NCI-H1092 (cell line): ENCODE measurements around the gene SLC10A7.

Source experiments
- DNase-seq: peaks from one replicate; lab custom pipeline; 2025; lab: John Stamatoyannopoulos, UW

Gene SLC10A7

GRCh38 chr4:146349306-146349705 is 172.4 kb downstream of the SLC10A7 start:
- no peak for DNase-seq

DNA sequence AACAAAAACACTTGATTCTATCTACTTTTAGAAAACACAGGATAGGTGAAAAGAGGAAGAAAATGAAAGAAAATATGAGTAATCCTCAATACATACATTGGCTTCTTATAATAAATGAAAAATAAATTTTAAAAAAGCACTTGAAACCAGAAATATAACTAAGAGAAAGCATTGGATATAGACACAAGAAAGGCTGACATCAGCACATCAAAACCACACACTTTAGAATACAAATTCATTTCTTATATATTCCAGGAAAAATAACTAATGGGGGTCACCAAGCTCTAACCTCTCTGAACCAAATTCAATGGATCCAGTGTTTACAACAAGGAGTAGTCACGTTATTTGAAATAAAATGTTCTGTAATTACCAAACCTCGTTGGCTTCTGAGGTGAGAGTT is 173.9 kb downstream of the SLC10A7 start:
- no peak for DNase-seq

DNA sequence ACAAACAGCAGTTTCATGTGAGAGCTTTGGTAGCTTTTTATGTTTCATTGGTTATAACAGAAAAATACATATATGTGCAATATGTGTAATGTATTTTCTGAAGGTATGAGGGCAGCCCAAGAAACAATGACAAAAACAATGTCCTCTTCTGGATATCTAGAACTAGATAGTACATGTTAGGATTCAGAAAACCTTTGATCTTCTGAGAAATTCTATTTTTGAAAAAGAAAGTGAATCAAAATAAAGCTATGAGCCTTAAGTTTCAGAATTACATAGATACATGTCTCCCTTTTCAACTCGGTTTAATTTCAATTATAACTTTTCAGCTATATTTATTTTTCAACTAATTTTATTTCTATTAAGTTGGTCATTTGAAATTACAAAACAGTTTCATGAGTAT is 175.5 kb downstream of the SLC10A7 start:
- no peak for DNase-seq

GRCh38 chr4:146343776-146344175 is 178.0 kb downstream of the SLC10A7 start:
- DNase-seq, result no peak

DNA sequence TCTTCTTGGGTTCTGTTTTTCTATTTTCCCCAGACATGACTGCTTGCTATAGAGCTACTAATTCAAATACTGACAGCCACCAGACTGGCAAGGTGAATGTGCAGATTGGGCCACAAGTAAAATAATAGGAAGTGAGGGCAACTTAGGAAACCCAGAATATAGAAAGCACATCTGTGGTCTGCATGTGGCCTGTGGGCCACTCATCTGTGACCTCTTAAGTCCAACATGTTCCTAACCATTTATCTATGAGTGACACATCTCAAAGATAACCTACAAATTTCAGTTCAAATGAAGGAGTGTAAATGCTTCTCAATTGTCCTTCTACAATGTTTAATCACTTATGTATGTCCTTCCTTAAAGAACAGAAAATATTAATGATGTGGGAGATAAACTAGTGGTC is 178.5 kb downstream of the SLC10A7 start:
- DNase-seq, result no peak

- DNase-seq, result no peak
Observed at GRCh38 chr4:146342600-146343192, 179.0 kb downstream of the SLC10A7 start.

DNA sequence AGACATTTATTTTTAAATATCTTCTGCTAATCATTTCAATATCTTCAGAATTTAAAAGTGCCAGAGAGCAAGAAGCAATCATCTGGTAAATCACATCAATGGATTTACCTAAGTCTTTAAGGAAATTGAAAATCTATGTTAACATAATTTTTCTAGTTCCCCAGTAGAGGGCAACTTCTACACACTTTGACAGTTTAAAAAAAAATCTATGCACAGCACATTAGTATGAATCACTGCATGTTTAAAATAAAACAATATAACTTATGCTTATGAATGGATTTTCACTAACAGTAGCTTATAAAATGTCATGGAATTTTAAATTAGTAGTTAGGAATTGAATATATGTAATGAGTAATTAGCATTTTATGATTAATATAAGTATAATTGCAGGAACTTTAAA is 180.9 kb downstream of the SLC10A7 start:
- DNase-seq, result no peak

GRCh38 chr4:146338512-146338911 is 183.2 kb downstream of the SLC10A7 start:
- DNase-seq, result no peak

- DNase-seq, result no peak
Observed at GRCh38 chr4:146336410-146336807, 185.3 kb downstream of the SLC10A7 start.

DNA sequence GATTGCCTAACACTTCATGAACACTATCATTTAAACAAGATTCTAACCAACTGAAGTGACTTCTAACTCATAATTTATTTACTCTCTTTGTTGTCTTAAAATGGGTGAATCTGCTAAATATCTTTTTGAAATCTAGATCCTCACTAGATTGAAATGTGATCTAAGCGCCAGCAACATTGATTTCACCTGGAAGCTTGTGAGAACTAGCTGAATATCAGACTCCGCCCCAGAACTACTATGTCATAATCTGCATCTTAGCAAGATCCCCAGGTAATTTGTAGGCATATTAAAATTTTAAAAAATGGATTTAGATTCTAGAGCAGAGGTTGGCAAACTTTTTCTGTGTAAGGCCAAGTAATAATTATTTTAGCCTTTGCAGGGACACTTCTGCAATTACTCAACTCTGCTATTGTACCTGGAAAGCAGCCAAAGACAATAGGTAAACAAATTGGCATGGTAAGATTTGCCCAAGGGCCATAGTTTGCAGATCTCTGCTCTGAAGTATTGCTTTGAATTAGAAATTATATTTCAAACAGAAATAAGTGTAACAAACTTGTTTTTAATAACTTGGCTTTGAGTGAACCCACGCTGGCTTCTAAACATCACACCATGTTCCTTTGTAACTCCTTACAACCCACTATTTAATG is 185.9 kb downstream of the SLC10A7 start:
- DNase-seq, result no peak

- DNase-seq, result no peak
Observed at GRCh38 chr4:146334862-146335449, 186.8 kb downstream of the SLC10A7 start.

- DNase-seq, result no peak
Observed at GRCh38 chr4:146333895-146334262, 187.9 kb downstream of the SLC10A7 start.

- DNase-seq, result no peak
Observed at GRCh38 chr4:146333187-146333894, 188.4 kb downstream of the SLC10A7 start.

DNA sequence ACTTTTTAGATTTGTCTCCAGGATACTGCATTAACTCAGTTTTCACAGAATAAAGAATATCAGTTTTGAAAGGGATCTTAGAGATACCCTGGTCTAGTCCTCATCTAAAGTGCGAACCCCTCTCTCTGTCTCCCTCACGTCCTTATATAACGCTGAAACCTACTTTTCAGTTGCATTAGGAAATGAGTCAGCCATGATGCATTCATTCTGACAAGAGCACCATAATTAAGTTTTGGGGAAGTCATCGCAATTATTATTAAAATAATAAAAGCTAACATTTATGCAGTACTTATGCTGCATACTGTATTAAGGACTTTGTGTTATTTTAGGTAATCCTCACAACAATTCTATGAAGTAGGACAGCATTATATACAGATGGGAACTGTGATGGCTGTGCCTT is 191.3 kb downstream of the SLC10A7 start:
- DNase-seq, result no peak

DNA sequence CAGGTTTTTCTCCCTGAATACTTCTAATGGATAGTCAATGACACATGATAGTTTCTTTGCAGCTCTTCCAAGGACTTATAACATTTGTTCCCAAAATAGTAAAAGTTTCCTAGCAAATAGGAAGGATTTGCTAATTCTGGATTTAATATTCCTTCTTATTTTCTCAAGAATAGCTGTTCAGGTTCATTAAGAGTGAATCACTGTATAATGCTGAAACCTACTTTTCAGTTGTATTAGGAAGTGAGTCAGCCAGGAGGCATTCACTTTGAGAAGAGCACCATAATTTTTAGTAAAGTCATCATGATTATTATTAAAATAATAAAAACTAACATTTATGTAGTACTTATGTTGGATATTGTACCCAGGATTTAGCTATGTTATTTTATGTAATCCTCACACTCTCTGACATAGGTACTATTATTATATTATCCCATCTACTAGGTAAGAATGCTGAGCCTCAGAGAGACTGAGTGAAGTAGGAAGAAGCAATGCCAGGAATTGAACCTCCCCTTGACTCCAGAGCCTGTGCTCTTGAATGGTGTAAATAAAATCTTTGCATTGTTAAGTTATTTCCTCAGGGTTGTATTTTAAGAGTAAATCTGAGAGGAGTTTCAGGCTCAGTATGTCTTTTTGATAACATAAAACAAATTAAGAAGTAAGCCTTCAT is 192.6 kb downstream of the SLC10A7 start:
- no peak for DNase-seq

DNA sequence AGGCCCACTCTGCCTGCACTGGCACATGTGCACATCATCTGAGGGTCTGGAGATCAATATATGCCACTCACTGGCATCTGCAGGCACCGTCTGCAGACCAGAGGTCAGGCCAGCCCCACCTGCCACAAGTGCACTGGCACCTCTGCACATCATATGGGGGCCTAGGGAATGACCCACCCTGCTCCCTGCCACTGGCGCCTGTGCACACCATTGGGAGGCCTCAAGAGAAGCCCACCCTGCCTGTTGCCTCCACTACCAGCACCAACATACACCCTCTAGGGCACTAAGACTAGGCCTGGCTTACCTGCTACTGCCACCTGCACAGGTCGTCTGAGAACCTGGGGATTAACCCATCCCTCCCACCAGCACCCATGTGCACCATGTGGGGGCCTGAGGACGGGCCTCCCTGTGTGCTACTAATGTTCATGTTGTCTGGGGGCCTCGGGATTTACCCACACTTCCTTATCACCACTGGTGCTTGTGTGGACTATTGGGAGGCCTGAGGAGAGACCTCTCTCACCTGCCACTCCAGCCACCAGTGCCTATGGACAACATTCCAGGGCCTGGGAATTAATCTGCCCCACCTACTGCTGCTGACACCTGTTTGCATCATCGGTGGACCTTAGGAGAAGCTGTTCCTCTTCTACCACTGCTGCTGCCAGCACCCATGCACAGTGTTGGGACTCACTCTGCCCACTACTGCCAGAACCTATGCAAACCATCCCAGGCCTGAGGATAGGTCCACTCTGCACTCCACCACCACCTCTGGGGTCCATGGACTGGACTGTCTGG is 193.7 kb downstream of the SLC10A7 start:
- no peak for DNase-seq

GRCh38 chr4:146318894-146319293 is 202.8 kb downstream of the SLC10A7 start:
- DNase-seq, result no peak

DNA sequence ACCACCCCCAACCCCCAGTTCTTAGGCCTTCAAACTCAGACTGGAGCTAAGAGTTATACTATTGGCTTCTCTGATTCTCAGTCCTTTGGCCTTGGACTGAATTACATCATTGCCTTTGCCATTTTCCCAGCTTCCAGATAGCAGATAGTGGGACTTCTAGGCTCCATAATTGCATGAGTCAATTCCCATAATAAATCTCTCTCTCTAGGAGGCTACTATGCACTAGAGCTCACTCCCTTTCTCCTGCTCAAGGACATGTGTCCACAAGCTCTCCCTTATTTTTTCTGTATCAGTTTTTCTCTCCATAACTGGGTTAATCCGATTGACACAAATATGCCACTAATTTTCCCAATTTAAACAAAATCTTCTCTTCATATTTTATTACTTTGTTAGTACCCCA is 204.0 kb downstream of the SLC10A7 start:
- no peak for DNase-seq

DNA sequence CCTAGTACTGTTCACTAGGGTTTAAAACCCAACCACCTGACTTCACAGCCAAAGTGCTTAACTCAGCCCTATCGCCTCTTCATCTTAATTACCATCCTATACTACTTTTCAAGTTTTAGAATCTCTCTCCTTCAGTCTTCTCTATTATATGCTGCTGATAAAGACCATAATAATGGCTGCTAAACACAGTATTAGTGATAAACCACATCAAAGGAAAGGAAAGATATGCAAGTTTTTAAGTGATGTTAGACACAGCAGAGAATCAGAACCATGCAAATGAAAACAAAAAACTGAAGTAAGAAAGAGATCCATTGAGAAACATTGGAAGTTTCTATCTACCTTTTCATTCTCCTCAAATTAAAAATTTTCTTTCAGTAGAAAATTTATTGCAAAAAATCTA is 206.6 kb downstream of the SLC10A7 start:
- no peak for DNase-seq

- no peak for DNase-seq
Observed at GRCh38 chr4:146311238-146311970, 210.3 kb downstream of the SLC10A7 start.
